ENCODE data around the gene NKX1-2.

DNA sequence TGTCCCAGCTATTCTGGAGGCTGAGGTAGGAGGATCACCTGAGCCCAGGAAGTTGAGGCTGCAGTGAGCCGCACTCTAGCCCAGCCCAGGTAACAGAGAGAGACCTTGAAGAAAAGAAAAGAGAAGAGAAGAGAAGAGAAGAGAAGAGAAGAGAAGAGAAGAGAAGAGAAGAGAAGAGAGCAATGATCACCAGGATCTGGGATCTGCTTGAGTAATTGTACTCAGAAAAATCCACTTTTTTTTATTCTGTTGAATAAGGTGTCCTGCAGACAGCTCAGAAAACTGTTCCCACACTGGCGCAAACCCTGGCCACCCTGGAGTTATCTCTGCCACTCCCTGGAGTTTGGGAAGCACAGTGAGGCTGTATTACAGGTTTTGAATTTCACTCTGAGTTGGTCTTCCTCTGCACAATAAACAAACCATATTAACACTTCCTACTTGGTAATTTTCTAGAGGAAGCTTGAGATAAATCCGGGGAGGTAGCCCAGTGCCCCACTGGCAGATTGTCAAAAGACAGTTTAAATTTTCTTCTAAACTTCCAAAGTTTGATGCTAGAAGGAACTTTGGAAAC, 21.5 kb downstream of the NKX1-2 start:
- TF ChIP-seq POLR2A (IDR thresholded peaks at IDR 0.05; ENCODE audit: low read length) (no peak), GATA3 (IDR thresholded peaks at IDR 0.05; ENCODE audit: borderline replicate concordance) (no peak)
- TF ChIP-seq, protein P1, sequence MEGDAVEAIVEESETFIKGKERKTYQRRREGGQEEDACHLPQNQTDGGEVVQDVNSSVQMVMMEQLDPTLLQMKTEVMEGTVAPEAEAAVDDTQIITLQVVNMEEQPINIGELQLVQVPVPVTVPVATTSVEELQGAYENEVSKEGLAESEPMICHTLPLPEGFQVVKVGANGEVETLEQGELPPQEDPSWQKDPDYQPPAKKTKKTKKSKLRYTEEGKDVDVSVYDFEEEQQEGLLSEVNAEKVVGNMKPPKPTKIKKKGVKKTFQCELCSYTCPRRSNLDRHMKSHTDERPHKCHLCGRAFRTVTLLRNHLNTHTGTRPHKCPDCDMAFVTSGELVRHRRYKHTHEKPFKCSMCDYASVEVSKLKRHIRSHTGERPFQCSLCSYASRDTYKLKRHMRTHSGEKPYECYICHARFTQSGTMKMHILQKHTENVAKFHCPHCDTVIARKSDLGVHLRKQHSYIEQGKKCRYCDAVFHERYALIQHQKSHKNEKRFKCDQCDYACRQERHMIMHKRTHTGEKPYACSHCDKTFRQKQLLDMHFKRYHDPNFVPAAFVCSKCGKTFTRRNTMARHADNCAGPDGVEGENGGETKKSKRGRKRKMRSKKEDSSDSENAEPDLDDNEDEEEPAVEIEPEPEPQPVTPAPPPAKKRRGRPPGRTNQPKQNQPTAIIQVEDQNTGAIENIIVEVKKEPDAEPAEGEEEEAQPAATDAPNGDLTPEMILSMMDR (IDR thresholded peaks at IDR 0.05), result no peak
